SU-DHL-6 (cell line): Measurements from ENCODE around the gene INTS15.

Experiments
- CTCF ChIP-seq: fragments of 200-600 bp; sonication (generic); IDR thresholded peaks from one replicate; pipeline ENCODE4 v1.5.1; 2017; ENCODE audit warnings: antibody characterized with exemption, mild to moderate bottlenecking, low read length, moderate library complexity; ENCODE audit not compliant: insufficient read depth, poor library complexity, severe bottlenecking
- EZH2phosphoT487 ChIP-seq: fragments of 200-600 bp; sonication (generic), shearing (Covaris generic); conservative IDR thresholded peaks from 2 replicates; pipeline ENCODE4 v1.6.1; 2018; ENCODE audit warnings: mild to moderate bottlenecking, antibody characterized with exemption, low read length, moderate library complexity, mixed read lengths

GRCh38 chr7:6578114-6579084 lies 11.4 kb upstream of the INTS15 start:
- no peak for TF ChIP-seq CTCF
- TF ChIP-seq EZH2phosphoT487 = no peak
